HG03469 (cell line): Measurements from ENCODE around the gene MIA2.

Experiments
- ATAC-seq: cut with Tn5 transposase; IDR thresholded peaks from one replicate; pipeline ENCODE4 v1.9.1; 2021; ENCODE audit warnings: mild to moderate bottlenecking, moderate library complexity, moderate number of reproducible peaks; ENCODE audit not compliant: unreplicated experiment

MIA2 gene

DNA sequence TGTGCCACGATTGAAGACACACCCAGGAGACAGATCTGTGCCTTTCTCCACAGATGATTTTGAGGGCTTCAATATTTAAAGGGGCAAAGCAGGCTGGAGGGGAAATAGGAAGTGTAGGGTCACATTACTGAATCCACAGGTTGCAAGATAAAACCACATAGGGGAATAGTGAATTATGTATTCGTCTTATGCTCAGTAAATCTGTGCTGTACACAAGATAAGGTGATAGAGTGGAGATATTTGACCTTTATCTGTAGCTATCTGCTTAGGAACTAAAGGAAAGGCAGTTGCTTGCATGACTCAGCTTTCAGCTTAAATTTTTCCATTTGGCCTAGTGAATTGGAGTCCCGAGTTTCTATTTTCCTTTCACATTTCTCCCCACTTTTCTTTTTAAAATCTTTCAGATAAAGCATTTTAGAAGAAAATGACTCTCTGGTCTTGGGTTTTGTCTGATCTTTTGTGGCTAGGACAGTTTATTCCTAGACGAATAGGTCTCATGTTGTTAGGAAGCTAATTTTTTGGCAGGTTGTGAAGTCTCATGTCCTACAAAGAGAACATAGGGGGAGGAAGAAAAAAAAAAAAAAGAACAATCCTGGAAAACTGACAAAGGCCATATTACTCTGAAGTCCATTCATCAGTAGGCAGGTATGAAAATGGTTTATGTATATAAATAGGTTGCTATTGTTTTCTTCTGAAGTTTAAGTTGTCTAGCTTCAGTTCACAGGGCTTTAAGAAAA, 143.1 kb downstream of the MIA2 start:
- no peak for ATAC-seq

- no peak for ATAC-seq
Observed at GRCh38 chr14:39381366-39381765, 147.7 kb downstream of the MIA2 start.

DNA sequence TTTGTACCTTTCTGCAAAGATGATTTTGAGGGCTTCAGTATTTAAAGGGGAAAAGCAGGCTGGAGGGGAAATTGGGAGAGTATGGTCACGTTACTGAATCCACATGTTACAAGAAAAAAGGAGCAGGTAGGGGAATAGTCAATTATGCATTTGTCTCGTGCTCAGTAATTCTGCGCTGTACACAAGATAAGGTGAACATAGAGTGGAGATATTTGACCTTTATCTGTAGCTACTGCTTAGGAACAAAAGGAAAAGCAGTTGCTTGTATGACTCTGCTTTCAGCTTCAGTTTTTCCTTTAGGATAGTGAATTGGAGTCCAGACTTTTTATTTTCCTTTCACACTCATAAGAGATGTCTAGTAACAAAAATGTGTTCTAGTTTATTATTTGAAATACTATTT, 148.7 kb downstream of the MIA2 start:
- no peak for ATAC-seq

DNA sequence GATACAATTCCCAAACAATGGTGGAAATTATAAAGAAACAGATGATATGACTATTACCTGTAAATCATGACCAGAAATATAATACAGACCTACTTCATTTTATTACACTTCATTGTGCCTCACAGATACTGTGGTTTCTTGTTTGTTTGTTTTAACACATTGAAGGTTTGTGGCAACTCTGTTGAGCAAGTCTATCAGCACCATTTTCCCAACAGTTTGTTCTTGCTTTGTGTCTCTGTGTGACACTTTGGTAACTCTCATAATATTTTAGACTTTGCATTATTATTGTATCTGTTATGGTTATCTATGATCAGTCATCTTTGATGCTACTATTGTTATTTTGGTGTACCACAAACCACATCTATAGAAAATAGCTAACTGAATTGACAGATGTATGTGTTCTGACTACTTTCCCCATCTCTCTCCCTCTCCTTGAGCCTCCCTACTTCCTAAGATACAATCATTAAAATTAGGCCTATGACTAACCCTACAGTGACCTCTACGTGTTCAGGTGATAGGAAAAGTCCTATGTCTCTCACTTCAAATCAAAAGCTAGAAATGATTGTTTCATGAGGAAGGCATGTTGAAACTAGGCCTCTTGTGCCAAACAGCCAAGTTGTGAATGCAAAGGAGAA, 149.4 kb downstream of the MIA2 start:
- no peak for ATAC-seq

DNA sequence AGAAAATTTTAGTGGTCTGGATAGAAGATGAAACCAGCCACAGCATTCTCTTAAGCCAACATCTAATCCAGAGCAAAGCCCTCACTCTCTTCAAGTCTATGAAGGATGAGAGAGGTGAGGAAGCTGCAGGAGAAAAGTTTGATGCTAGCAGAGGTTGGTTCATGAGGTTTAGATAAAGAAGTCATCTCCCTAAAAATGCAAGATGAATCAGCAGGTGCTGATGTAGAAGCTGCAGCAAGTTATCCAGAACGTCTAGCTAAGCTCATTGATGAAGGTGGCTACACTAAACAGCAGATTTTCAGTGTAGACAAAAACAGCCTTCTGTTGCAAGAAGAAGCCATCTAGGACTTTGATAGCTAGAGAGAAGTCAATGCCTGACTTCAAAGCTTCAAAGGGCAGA, 150.0 kb downstream of the MIA2 start:
- ATAC-seq = no peak

DNA sequence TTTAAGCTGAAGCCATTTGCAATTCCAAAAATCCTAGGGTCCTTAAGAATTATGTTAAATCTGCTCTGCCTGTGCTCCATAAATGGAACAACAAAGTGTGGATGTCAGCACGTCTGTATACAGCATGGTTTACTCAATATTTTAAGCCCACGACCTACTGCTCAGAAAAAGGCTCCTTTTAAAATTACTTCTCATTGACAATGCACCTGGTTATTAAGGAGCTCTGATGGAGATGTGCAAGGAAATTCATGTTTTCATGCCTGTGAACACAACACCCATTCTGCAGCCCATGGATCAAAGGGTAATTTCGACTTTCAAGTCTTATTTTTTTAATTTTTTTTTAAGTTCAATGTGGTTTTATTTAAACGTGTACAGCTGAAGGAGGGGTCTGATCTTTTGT, 150.5 kb downstream of the MIA2 start:
- no peak for ATAC-seq

- ATAC-seq = no peak
Observed at GRCh38 chr14:39393289-39393688, 159.6 kb downstream of the MIA2 start.

GRCh38 chr14:39395555-39396254, 162.0 kb downstream of the MIA2 start:
- no peak for ATAC-seq

DNA sequence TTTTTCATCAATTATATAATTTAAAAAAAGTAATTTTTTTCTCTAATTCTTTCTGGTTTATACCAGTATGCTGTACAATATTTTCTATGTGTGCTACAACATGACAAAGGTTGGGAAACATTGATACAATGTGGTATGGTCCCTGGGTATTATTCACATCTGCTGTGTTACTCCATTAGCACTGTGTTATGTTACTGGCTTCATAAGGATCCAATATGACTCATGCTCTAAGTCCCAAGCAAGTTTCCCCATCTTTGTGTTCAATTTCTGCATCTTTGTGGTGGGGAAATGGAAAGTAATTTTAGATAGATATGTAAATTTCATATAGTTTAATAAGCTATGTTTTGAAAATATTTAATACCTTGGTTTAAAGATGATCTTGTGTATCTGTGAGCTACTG, 162.7 kb downstream of the MIA2 start:
- ATAC-seq = no peak

GRCh38 chr14:39398382-39398781, 164.7 kb downstream of the MIA2 start:
- ATAC-seq = no peak

GRCh38 chr14:39406560-39406959, 172.8 kb downstream of the MIA2 start:
- no peak for ATAC-seq

DNA sequence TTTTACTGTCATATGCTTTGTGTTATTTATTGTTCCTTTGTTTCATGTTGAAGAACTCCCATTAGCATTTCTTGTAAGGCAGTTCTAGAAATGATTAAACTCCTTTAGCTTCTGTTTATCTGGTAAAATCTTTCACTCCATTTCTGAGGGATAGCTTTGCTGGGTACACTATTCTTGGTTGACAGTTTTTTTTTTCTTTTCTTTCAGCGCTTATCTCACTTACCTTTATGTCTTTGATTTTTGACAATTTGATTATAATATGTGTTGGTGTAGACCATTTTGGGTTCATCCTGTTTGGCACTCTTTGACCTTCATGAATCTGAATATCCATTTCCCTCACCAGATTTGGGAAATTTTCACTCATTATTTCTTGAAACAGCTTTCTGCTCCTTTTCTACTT, 182.4 kb downstream of the MIA2 start:
- no peak for ATAC-seq

DNA sequence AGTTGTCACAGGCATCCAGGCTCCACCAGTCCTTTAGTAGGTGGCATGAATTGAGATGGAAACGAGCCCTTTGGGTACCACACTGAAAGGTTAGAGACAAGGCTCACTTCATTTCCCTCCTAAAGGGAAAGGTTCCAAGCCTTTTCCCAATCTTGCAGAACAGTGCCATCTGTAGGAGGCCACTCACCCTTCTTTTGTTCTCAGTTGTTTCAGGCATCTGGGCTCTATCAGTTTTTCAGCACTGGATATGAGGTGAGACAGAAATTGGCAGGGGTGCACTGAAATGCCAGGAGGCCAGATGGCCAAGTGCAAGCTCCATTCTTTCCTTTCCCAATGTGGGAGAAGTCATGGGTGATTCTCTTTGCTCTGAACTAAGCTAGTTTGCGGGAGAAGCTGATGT, 183.3 kb downstream of the MIA2 start:
- no peak for ATAC-seq

GRCh38 chr14:39419272-39419671, 185.6 kb downstream of the MIA2 start:
- no peak for ATAC-seq

DNA sequence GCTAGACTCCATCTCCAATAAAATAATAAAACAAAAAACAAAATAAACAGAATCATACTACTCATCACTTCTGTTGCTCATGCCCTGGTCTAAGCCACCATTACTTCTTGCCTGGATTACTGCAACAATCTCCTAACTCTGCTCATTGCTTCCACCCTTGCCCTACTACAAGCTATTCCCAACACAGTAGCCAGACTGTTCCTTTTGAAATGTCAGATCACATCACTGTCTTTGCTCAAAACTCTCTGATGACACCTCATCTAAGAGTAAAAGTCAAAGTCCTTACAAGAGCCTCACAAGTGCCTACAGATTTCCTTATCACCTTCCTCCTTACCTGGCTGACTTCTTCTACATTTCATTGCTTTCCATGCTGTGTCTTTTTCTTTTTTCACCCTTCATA, 188.5 kb downstream of the MIA2 start:
- ATAC-seq = no peak

GRCh38 chr14:39423793-39424192, 190.1 kb downstream of the MIA2 start:
- no peak for ATAC-seq

DNA sequence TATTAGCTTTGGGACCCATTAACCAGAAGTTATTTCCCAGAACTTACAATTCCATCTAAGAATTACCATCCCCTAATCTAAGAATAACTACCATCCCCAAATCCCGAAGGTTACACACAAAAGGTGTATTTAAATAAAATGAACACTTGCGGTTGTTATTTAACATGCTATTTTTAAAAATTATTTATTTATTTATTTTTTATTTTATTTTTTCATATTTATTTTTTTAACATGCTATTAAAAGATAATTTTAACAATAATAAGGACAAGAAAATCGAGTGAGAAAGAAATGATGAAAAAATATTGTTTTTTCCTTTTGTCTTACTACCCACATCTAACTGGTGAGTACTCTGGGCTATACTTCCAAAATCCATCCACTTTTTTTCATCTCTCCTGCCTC, 192.2 kb downstream of the MIA2 start:
- ATAC-seq = no peak

- no peak for ATAC-seq
Observed at GRCh38 chr14:39426605-39427004, 192.9 kb downstream of the MIA2 start.

DNA sequence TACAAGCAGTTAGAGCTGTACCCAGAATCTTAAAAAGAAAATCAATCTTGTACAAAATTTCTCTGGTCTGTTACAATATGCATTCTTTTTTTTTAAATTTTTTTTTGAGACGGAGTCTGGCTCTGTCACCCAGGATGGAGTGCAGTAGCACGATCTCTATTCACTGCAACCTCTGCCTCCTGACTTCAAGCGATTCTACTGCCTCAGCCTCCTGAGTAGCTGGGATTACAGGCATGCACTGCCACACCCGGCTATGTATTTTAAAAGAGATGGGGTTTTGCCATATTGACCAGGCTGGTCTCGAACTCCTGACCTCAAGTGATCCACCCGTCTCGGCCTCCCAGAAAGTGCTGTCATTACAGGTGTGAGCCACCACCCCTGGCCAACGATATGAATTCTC, 194.4 kb downstream of the MIA2 start:
- no peak for ATAC-seq

- ATAC-seq = peak; percentile 1
Observed at GRCh38 chr14:39430762-39431415, 197.2 kb downstream of the MIA2 start.

GRCh38 chr14:39431416-39432178, 197.9 kb downstream of the MIA2 start:
- peak; percentile 5 for ATAC-seq
